HG02763 (cell line): ENCODE results near the gene FOXL2NB.

Experiments used
- ATAC-seq: cut with Tn5 transposase; IDR thresholded peaks from one replicate; pipeline ENCODE4 v1.9.1; 2021; ENCODE audit warnings: mild to moderate bottlenecking, moderate library complexity; ENCODE audit not compliant: unreplicated experiment

The FOXL2NB gene

DNA sequence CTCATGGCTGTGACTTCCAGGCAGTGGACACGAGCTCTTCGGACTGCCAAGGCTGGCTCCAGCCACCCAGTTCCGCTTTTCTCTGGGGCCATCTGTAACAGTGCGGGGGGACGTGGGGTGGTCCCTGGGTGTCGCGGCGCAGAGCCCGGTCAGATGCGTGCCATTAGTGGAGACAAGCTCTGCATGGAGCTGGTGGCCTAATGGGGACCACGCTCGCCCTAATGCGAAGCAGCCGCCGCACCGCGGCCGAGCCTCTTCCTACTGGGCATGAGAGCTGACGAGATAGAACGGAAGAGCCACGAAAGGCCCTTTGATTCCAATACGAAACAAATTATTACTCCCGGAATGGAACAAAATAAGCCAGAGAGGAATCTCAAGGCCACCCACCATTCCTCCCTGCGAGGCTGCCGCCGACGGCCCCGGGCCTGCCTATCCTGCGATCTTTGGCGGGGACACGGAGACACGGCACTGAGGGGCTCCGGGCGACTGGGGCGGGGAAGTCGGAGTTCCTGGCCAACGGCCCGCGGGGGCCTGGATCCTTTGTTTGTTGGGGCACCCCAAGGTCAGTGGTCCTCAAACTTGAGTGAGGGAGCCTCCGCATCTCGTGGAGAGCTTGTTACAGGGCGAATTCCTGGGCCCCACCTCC, 18.2 kb upstream of the FOXL2NB start:
- no peak for ATAC-seq

DNA sequence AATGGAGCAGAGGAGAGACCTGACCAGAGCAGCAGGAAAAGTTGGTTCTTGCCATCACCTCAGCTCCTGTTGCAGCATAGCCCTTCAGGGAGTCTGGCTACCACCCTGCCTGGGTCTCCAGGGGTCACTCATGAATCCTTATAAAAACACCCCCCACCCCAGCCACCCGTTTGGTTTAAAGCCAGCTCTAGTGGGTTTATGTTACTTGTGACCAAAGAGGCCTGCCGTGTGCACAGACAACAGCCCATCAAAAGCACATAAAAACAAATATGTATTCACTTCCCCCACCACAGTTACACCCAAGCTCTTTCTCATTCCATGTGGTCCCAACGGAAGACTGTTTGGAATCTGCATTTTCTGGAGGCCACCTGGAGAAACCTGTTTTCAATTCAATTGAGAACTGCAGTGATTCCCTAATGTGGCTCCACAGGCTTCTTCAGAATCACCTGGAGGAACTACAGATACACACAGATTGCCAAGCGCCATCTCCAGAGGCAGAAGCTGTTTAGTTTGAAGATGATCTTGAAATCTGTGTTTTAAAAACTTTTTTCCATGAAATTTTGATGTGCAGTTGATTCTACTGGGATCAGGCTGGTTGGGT, 13.8 kb upstream of the FOXL2NB start:
- no peak for ATAC-seq

DNA sequence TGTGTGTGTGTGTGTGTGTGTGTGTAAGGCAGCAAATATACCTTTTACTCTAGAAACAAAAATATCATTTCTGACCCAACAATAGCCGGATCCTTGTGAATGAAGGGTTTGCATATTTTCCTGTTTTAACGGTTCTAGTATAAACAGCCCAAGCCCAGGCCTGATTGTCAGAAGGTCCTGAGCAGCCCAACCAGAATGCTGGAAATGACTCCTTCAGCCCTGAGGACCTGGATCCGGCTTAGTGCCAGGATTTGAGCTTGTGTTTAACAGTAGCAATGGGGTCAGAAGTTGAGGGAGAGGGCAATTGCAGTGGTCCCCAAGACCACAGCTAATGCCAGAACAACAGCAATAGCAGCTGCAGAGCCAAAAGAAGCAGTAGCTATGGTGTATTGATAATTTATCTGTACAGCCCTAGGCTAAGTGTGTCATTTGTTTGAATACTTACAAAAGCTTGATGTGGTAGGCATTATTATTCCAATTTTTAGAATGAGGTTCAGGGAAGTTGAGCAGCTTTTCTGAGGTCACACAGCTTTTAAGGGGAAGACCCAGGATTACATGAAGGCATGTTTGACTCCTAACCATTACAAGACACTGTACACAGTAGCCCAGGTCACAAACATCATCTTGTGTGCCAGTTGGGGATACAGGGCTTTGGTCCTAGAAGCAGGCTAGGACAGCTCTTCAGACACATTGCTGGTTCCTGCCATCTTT, 12.9 kb upstream of the FOXL2NB start:
- ATAC-seq: no peak

DNA sequence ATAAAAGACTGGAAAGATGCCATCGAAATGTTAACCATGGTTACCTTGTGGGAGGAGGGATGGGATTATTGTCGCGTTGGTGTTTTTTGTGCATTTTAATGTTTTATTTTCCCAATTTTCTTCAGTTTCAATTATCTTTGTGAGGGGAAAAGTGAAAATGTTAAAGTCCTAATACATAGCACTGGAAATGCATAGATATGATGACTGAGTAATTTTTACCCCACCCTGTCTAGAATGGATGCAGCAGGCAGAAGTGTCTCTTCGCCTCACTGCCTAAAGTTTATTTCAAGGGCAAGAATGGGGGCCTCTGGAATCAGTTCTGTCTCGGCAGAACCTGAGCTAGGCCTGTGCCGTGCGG, 11.5 kb upstream of the FOXL2NB start:
- ATAC-seq: no peak

DNA sequence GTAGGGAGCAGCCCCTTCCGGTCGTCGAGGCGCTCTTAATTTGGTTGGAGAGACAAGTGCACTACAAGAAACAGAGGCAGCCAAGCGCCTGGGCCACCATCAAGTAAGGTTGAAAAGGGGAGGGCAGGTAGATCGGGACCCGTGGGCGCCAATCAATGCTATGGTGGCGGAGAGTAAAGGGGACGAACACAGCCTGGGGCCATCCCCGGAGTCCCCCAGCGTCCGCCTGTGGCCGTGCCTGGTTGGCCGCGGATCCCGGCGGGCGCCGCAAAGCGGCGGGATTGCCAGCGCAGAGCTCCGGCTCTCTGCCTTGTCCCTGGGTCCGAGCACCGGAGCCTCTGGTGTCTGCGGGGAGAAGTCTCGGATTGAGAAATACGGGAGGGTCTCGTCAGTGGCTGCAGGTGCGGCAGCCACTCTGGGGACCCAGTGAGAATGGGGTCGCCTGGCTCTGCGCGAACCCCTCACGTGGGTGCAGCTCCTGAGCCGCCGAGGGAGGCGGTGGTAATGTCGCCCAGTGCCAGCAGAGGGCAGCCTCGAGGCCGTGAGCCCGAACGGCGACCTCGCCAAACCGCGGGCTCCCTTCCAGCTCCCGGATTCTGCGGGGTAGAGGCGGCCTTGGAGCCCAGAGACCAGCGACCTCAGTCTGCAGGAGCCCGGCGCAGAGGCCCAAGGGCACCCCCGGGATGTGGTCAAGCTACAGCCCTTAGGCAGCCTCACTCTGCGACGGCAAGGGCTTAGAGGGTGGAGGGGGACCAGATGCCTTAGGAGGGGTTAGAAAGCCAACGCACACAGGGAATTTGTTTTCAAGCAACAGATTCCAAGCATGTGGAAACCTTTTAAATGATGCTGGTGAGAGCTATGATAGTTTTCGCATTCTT, 10.9 kb upstream of the FOXL2NB start:
- no peak for ATAC-seq

DNA sequence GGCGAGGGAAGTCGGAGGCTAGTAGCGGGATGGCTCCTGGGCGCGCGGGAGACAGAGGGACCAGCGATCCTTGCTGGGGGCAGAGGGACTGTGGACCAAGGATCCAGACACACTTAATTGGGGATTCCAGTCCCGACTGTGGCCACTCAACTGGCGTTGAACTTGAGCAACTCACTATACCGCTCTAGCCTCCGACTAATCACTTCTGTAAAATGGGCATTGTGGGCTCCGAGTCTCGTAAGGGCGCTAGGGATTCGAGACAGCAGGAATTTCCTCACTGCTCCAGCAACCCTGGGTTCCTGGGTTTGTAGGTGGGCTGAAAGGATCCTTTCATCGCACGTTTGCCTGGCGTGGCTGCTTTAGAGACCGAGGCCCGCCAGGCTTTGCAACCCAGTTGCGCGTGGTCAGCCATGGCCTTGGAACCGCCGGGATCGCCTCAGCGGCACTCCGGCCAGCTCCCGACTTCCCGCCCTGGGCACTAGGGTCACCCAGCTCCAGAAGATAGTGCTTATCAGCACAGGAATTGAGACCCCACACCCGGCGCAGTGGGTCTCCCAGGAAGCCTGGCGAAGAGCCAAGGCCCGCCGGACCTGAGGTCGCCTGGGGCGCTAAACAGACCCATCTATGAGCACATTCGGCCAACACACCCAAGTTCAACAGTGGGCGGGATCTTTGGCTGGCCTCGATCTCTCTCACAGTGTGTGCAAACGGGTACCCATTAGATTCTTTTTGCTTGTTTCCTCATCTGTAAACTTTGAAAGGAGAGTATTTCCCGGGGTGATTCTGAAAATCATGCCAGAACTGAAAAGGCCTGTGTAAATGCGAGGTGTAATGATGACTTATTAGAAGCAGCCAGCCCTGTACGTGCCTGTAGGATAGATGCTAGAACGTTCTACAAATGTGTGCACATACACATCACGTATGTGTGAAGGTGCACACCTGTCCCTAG, 10.0 kb upstream of the FOXL2NB start:
- ATAC-seq: no peak

DNA sequence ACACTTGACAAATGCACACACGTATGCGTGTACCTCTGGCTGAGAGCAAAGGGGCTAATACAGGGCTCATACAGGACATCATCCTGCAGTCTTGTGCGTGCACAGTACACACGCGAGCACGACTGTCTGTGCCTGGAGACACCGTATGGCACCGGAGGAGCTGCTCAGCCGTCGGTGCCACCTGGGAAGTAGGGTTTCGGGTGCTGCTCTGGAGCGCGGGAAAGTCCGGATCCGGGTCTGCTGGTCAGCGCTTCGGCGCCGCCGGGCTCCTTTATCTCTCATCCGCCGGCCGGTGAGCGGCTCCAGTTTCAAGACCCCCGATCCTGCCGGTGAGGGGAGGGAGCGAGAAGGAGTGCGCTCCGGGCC, 9.3 kb upstream of the FOXL2NB start:
- ATAC-seq: no peak

DNA sequence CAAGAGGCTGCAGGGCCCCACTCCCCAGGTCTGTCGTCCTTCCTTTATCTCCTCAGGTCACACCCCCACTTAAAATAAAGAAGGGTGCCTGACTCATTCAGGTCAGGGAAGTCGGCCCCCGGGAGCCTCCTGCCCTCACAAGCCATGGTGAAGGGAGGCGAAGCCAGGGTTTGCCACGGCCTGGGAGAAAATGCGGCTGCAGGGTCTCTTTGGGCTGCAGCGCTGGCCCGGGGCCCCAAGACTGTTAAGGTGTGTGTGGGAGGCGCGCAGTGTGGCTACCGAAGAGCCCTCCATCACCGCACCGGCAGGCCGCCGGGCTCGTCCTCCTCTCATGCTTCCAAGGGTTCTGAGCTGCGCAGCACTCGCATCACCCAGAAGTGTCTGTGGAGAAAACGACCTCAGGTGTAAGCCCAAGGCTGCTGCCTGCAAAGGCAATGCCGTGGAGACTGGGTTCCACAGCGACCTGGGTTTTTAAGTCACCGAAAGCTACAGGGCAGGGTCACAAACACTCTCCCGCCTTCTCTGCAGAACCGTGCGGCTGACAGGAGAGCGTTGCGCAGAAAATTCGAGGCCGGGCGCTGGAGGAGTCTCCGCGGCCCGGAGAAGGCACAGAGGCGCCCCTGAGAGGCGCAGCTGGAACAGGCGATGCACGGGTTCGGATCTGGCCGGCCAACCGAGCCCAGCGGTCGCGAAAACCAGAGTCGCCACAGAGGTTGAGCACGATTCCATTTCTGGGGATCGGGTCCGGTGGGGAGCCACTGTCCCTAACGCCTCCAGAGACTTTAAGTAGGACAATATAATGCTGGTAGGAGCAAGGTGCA, 8.8 kb upstream of the FOXL2NB start:
- no peak for ATAC-seq

DNA sequence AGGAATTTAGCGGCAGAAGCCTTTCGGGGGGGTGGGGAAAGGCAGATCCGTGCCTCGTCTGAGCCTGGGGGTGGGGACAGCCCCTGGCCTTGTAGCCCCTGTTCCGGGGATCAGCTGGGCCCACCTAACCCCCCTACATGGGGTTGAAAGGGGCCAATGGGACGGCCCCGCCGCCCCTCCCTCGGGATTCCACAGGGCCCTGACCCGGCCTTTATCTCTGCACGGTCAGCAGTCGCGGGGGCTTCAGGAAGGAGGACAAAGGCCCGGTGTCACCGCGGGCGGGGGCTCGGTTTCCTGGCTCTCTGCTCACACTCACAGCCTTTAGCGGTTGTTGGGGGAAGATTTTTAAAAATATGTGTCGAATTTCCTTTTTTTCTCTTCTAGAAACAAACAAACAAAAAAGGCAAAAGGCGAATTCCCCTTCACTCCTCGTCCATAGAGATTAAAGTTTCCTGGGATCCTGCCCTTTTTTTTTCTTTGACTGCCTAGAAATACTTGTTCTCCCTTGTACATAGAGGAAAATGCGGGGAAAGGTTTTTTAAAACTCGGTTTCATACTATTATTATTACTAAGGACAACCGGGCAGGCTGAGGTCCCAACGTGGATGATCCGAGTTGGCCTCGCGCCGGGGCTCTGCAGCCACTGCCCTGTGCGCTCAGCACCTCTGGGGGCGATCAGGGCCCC, 8.0 kb upstream of the FOXL2NB start:
- no peak for ATAC-seq

DNA sequence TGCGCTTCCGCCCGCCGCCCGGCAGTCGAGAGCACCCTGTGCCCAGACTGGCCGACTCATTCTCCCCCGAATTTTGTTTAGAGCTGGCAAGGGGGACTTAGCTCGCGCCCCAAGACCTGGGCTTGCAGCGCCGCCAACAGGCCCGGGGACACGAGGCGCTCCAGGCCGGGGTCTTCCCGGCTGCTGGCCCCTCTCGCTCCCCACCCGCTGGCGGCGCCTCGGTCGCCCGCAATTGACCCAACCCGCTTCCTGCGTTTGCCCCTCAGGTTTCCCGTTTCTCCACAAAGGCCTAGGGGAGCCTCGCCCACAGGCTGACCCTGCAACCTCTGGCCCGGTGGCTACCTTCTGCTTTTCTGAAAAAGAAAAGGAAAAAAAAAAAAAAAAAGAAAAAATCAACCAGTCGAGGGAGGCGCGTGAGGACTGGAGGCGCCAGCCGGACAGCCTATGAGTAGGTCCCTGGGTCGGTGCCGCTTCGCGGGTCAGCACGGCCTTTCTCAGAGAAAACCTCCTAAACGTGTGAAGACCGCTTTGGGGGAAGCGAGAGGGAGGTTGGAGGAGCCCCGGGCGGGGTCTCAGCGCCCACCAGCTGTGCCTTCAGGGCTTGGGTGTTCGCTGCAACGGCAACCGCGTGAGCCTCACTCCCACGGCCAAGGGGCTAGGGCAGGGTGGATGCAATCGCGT, 7.3 kb upstream of the FOXL2NB start:
- ATAC-seq: no peak

DNA sequence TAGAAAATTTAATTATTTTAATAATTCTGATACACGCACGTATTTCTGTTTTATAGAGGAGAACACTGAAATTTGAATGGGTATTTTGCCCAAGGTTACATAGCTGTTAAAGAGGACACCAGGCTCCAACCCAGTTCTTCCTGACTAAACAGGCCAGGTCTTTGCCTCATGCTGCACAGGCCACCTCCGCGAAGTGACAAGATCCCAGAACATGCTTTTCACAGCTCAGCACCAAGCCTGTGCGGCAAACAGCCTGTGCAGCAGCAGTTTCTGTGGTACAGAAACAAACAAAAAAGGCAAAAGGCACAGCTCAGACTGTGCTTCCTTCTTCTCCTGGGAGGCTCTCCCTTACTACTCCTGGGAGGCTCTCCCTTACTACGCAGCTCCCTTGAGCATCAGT, 6.6 kb upstream of the FOXL2NB start:
- ATAC-seq: no peak

DNA sequence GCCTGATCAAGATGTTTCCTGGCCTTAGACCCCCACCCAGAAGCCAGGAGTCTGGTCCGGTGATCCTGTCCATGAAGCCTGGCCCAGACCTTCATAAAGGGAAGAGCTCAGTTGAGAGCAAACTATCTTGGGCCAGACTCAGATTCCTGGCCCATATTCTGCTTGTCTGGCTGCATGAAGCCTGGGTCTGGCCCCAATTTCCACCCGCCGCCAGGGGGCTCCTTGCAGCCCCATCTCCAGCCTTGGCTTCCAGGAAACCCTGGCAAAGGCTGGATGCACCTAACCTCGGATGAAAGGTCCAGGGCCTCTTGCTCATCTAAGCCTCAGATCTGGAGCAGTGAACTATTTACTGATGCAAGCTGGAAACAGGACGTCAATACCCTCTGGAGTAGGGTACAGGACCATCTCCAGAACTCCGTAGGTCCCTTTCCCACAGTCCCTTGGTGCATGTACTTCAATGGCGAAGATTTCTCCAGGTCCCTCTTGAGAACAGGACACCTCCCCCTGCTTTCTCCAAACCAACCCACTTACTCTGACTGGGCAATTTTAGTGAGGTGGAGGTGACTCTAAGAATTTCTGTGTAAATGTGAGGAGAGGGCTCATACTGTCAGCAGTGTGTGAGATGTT, 5.6 kb upstream of the FOXL2NB start:
- no peak for ATAC-seq

DNA sequence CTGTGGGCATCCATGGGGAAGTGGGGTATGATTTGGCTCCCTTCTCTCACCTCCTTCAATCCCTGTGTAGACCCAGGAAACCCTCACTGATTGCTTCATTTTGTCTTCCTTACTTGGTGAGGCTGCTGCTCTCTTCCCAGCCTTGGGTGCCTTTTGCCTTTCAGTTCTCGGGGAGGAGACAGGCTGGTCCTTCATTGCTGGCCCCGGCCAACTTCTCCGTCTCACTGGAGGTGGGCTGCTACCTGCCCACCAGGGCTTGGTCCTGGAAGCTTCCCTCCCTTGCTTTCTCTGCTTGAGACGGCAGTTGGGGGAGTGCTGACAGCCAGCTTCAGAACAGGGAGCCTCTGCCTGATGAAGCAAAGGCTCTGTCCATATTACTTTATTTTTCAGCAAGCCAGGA, 4.7 kb upstream of the FOXL2NB start:
- ATAC-seq: no peak

DNA sequence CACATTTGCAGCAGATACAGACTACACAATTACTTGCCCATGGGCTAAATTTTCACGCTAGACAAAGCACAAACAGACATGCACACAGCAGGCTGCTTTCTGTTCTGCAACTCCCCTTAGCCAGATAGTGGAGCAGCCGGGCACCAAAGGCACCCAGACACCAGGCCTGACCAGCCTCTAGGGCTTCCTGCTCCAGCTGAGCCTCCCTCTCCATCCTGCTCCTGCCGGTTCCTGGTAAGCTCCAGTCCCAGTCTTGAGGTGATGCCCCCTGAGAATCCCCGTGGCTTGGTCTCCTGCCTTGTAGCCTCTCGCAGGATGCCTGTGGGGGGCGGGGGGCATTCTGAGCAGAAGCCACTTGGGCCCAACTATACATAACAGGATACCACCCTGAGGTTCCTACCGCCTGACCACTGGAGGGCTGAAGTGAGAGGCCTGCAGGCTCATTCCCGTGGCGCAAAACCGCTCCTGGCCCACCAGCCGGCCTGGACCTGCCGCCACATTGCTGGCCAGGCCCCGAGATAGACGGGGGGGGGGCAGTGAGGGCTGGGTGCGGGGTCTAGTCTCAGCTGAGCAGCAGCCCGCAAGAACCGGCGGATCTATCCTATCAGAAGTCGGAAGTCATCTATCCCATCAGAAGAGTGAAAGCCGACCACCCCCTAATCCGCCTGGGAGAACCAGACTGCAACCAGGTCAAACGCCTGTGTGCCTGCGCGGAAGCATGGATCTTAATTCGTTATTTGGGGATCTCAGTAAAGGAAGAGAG, 4.0 kb upstream of the FOXL2NB start:
- no peak for ATAC-seq

DNA sequence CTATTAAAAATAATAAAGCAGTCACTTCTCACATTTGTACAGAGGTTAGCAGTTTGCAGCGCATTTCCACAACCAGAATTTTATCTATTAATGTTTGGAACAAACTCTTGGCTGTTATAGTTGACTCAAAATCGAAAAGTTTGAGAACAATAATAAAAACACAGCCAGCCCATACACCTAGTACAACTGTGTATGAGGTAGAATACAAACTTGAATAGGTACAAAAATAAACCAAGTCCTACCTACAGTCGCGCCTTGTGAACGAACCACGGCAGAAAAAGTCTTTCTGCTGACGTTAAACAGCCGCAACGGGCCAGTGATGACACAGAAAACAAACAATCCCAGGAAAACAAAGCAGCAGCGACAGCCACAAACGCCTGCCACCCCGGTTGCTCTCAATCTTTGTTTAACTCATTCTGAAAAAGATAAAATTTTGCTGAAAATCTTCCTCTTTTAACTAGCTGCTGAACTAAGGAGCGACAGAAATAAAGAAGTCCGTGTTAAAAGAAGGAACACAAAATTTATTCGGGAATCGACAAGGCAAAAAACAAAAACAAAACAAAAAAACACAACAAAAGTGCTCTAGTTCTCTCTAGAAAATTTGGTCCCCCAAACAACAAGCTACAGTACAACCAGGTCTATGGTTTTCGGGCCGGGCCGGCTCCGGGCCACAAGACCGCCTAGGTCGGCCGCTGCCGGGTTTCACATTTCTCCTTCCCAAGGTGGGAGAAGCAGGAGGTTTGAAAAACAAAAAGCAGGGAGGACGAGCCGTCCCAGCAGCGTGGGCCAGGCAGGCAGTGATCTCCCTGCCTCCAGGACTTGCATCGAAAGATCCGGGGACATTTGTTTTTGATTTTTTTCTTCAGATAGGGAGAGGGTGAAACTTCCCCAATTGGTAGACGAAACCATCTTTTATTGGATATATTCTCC, 3.0 kb upstream of the FOXL2NB start:
- ATAC-seq: no peak

DNA sequence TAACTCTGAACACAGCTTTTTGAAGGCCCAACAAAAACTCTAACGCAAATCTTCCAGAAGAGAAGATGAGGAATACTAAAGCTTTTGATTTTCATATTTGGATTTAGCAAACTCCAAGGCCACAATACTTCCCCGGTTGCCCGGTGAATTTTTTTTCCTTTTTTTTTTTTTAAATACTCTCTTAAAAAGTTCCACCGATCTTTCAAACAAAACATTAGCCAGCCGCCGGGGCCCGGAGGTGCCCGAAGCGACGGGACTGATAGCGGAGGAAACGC, 2.4 kb upstream of the FOXL2NB start:
- ATAC-seq: no peak
